Liver (tissue), 9 donors: ENCODE measurements around the gene MTA2. TPM values are rescaled to one million over a fixed set of nuclear protein-coding genes. Genes with fewer than 3 reads are reported as not detected.
A peak's percentile ranks its signal among the peaks of the same experiment; 100 is the strongest.
"Not testable (repeated sequence)": the region's sequence is repeated elsewhere in the genome, so short reads cannot be mapped to it uniquely, and the experiment has no call there.

Experiments used
- DNase-seq: peaks from one replicate; pipeline ENCODE4 v3.0.0-alpha.2; 2017; ENCODE audit warnings: low spot score
- H3K27ac ChIP-seq, 2 donors: one replicate each; pipeline ENCODE4 v1.7.0; 2013; ENCODE audit warnings: inconsistent platforms in 2 of 2, low read length in 2 of 2, control low read depth in 1 of 2, low read depth in 1 of 2, mild to moderate bottlenecking in 1 of 2
- H3K27me3 ChIP-seq, 4 donors: one replicate each; pipeline versions ENCODE4 v1.6.1 to v1.7.0; 2013; ENCODE audit warnings: low read length in 3 of 4, inconsistent platforms in 1 of 4, mild to moderate bottlenecking in 1 of 4, moderate library complexity in 1 of 4; ENCODE audit not compliant: control insufficient read depth in 4 of 4, insufficient read depth in 4 of 4
- H3K36me3 ChIP-seq, 4 donors: one replicate each; pipeline versions ENCODE4 v1.6.1 to v1.7.0; 2013; ENCODE audit warnings: low read length in 3 of 4, mild to moderate bottlenecking in 3 of 4, low read depth in 1 of 4, moderate library complexity in 1 of 4; ENCODE audit not compliant: control insufficient read depth in 4 of 4, insufficient read depth in 3 of 4
- H3K4me1 ChIP-seq, 4 donors: one replicate each; pipeline versions ENCODE4 v1.6.1 to v1.7.0; 2013; ENCODE audit warnings: low read length in 3 of 4, mild to moderate bottlenecking in 3 of 4, moderate library complexity in 1 of 4; ENCODE audit not compliant: control insufficient read depth in 4 of 4, insufficient read depth in 4 of 4
- H3K4me3 ChIP-seq, 3 donors: one replicate each; pipeline versions ENCODE4 v1.6.1 to v1.7.0; 2013; ENCODE audit warnings: low read length in 3 of 3, control low read depth in 1 of 3, low read depth in 1 of 3, mild to moderate bottlenecking in 1 of 3
- H3K9ac ChIP-seq, 2 donors: one replicate each; pipeline ENCODE4 v1.7.0; 2013; ENCODE audit warnings: low read length in 2 of 2, mild to moderate bottlenecking in 2 of 2, moderate library complexity in 2 of 2, control low read depth in 1 of 2, low read depth in 1 of 2
- H3K9me3 ChIP-seq, 4 donors: one replicate each; pipeline versions ENCODE4 v1.6.1 to v1.7.0; 2013; ENCODE audit warnings: low read length in 3 of 4; ENCODE audit not compliant: control insufficient read depth in 4 of 4
- ATF3 ChIP-seq: IDR thresholded peaks from 2 replicates; pipeline ENCODE4 v1.6.1; 2016; ENCODE audit warnings: antibody characterized with exemption
- EGR1 ChIP-seq, 2 donors: IDR thresholded peaks; 2 replicates each; pipeline ENCODE4 v1.6.1; 2016 to 2018; ENCODE audit warnings: antibody characterized with exemption in 2 of 2, low read depth in 2 of 2
- FOXA1 ChIP-seq: IDR thresholded peaks from 2 replicates; pipeline ENCODE4 v1.6.1; 2016; ENCODE audit warnings: antibody characterized with exemption
- FOXA2 ChIP-seq: IDR thresholded peaks from 2 replicates; pipeline ENCODE4 v1.6.1; 2016; ENCODE audit warnings: antibody characterized with exemption
- GABPA ChIP-seq, 2 donors: IDR thresholded peaks in 1 of 2; conservative IDR thresholded peaks in 1 of 2; 2 replicates each; pipeline ENCODE4 v1.6.1; 2016; ENCODE audit warnings: antibody characterized with exemption in 2 of 2, mild to moderate bottlenecking in 1 of 2, moderate library complexity in 1 of 2
- HNF4A ChIP-seq, 2 donors: conservative IDR thresholded peaks; 2 replicates each; pipeline ENCODE4 v1.6.1; 2016; ENCODE audit warnings: antibody characterized with exemption in 2 of 2, mild to moderate bottlenecking in 2 of 2
- HNF4G ChIP-seq: IDR thresholded peaks from 2 replicates; pipeline ENCODE4 v1.6.1; 2016; ENCODE audit warnings: antibody characterized with exemption
- JUND ChIP-seq, 2 donors: IDR thresholded peaks; 2 replicates each; pipeline ENCODE4 v1.6.1; 2016; ENCODE audit warnings: antibody characterized with exemption in 2 of 2
- NR2F2 ChIP-seq: IDR thresholded peaks from 2 replicates; pipeline ENCODE4 v1.6.1; 2016; ENCODE audit warnings: antibody characterized with exemption
- RAD21 ChIP-seq, 2 donors: IDR thresholded peaks; 2 replicates each; pipeline ENCODE4 v1.6.1; 2016; ENCODE audit warnings: antibody characterized with exemption in 2 of 2, mild to moderate bottlenecking in 2 of 2
- RXRA ChIP-seq, 2 donors: IDR thresholded peaks; 2 replicates each; pipeline ENCODE4 v1.6.1; 2017 to 2018; ENCODE audit warnings: antibody characterized with exemption in 2 of 2, mild to moderate bottlenecking in 1 of 2
- SP1 ChIP-seq: IDR thresholded peaks from 2 replicates; pipeline ENCODE4 v1.6.1; 2018; ENCODE audit warnings: antibody characterized with exemption, mild to moderate bottlenecking
- TAF1 ChIP-seq: conservative IDR thresholded peaks from 2 replicates; pipeline ENCODE4 v1.6.1; 2016; ENCODE audit warnings: antibody characterized with exemption, mild to moderate bottlenecking
- YY1 ChIP-seq: IDR thresholded peaks from 2 replicates; pipeline ENCODE4 v1.6.1; 2016; ENCODE audit warnings: antibody characterized with exemption, mild to moderate bottlenecking
- WGBS: extraction: QIAGEN DNeasy Blood & Tissue Kit; methylation state at CpG from one replicate; pipeline ENCODE4 v1.1.7; 2013; 5-methylcytosine and 5-hydroxymethylcytosine counted together
- polyA plus RNA-seq, 2 donors: library from polyadenylated mRNA; stranded (reverse) in 1 of 2; unstranded in 1 of 2; fragments of 200-250 nt in 1 of 2; fragments of >200 nt in 1 of 2; fragmentation: Nextera tagmentation in 1 of 2; extraction: Ambion mirVana in 1 of 2; gene quantifications; one replicate each; pipeline versions ENCODE4 v1.2.1 to v1.2.3, GENCODE V29; 2013 to 2015
- total RNA-seq, 2 donors: library from RNA; depleted of rRNA; stranded (reverse); fragments of >200 nt; gene quantifications; one replicate each; pipeline ENCODE4 v1.2.3, GENCODE V29; 2014
- TF ChIP-seq, protein P1 (sequence below): IDR thresholded peaks from 2 replicates; pipeline ENCODE4 v1.6.1; 2016; ENCODE audit warnings: antibody characterized with exemption, mild to moderate bottlenecking
- TF ChIP-seq, protein P2 (sequence below): fragments of 150-350 bp; IDR thresholded peaks from 2 replicates; pipeline ENCODE4 v1.5.1; 2017; ENCODE audit warnings: improper control_type of control experiment, low read depth, low read length; ENCODE audit not compliant: missing input control
- TF ChIP-seq, protein P3 (sequence below): IDR thresholded peaks from 2 replicates; pipeline ENCODE4 v1.6.1; 2016; ENCODE audit warnings: antibody characterized with exemption
- TF ChIP-seq, protein P4 (sequence below): IDR thresholded peaks from 2 replicates; pipeline ENCODE4 v1.6.1; 2016; ENCODE audit warnings: antibody characterized with exemption
- donor health status: healthy.
- donor health status: healthy.
- donor health status: healthy.
- donor health status: healthy.
- donor health status: healthy.

Gene MTA2
- total and polyA plus RNA-seq, 4 donors = 4.4 to 55.3 (median 32.3) TPM

DNA sequence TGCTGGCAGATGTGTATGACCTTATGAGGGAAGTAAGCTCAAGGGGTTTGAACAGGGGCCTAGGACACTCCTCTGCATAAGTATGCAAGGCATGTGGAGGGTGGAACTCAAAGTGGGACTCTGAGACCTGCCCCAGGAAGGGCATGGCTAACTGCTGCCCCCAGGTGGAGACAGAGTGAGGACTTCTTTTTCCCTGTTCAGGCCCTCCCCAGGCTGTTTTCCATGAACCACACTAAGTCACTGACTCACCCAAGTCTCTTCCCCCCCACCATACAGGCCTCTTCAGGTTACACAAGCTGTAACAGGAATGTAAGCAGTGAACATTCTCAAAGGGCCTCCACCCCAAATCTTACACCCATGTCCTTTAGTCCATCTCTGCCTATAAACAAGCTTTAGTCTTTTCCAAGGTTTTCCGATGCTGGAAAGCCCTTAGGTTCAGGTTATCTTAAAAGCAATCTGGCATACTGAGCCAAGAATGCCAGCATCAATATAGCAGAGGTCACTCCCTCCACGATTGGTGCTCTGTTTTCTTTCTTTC lies 41.0 kb downstream of the MTA2 start:
- WGBS = 25% methylated on average over 2 of the region's 2 CpGs
- Histone ChIP-seq H3K4me3 (no peak overlapping the region), H3K4me1 (peaks cover under 1 to 31% (median 22%) of the 10 kb centered on the region in 4 donors)

DNA sequence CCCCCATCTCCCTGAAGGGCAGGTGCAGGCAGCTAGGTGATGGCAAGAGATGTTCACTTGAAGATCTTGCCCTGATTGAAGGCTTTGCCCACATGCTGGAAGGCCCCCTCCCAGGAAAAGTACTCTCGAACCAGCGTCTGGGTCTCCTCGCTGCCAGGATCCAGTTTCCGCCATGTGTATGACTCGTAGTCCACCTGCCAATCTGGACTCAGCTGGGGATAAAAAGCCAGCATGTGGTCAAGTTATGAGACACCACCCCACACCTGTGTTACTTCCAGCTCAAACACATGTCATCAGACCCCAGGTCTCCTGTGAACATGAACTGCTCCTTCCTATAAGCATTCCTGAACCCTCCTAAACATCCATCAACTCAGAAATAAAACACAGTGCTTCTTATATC lies 42.0 kb downstream of the MTA2 start:
- not testable (repeated sequence) for H3K9me3 ChIP-seq, H3K27ac ChIP-seq, DNase-seq, H3K9ac ChIP-seq, H3K4me3 ChIP-seq, H3K27me3 ChIP-seq
- peaks cover 0 to 34% (median 21%) of the 10 kb centered on the region in 4 donors for H3K4me1 ChIP-seq
- 90% methylated on average over 5 of the region's 5 CpGs for WGBS
- peaks cover 11 to 31% (median 24%) of the 10 kb centered on the region in 4 donors for H3K36me3 ChIP-seq

More for the DNA sequence above, 41.0 kb downstream of the MTA2 start:
- peak overlapping the region in 1 of 2 donors; percentile 19 for H3K9ac ChIP-seq
- TF ChIP-seq, protein P1, sequence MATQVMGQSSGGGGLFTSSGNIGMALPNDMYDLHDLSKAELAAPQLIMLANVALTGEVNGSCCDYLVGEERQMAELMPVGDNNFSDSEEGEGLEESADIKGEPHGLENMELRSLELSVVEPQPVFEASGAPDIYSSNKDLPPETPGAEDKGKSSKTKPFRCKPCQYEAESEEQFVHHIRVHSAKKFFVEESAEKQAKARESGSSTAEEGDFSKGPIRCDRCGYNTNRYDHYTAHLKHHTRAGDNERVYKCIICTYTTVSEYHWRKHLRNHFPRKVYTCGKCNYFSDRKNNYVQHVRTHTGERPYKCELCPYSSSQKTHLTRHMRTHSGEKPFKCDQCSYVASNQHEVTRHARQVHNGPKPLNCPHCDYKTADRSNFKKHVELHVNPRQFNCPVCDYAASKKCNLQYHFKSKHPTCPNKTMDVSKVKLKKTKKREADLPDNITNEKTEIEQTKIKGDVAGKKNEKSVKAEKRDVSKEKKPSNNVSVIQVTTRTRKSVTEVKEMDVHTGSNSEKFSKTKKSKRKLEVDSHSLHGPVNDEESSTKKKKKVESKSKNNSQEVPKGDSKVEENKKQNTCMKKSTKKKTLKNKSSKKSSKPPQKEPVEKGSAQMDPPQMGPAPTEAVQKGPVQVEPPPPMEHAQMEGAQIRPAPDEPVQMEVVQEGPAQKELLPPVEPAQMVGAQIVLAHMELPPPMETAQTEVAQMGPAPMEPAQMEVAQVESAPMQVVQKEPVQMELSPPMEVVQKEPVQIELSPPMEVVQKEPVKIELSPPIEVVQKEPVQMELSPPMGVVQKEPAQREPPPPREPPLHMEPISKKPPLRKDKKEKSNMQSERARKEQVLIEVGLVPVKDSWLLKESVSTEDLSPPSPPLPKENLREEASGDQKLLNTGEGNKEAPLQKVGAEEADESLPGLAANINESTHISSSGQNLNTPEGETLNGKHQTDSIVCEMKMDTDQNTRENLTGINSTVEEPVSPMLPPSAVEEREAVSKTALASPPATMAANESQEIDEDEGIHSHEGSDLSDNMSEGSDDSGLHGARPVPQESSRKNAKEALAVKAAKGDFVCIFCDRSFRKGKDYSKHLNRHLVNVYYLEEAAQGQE = no peak
- no peak for TF ChIP-seq TAF1
- TF ChIP-seq ATF3 = peak; percentile 23
- peak; percentile 14 to 22 for TF ChIP-seq RXRA (IDR thresholded peaks at IDR 0.05)
- no peak for TF ChIP-seq EGR1 (IDR thresholded peaks at IDR 0.05; ENCODE audit: low read depth in 2 of 2)
- peak in 1 of 2 donors; percentile 40 for TF ChIP-seq JUND (IDR thresholded peaks at IDR 0.05)
- TF ChIP-seq, protein P2, sequence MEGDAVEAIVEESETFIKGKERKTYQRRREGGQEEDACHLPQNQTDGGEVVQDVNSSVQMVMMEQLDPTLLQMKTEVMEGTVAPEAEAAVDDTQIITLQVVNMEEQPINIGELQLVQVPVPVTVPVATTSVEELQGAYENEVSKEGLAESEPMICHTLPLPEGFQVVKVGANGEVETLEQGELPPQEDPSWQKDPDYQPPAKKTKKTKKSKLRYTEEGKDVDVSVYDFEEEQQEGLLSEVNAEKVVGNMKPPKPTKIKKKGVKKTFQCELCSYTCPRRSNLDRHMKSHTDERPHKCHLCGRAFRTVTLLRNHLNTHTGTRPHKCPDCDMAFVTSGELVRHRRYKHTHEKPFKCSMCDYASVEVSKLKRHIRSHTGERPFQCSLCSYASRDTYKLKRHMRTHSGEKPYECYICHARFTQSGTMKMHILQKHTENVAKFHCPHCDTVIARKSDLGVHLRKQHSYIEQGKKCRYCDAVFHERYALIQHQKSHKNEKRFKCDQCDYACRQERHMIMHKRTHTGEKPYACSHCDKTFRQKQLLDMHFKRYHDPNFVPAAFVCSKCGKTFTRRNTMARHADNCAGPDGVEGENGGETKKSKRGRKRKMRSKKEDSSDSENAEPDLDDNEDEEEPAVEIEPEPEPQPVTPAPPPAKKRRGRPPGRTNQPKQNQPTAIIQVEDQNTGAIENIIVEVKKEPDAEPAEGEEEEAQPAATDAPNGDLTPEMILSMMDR = peak; percentile 76
- peak; percentile 91 to 94 for TF ChIP-seq RAD21 (IDR thresholded peaks at IDR 0.05)
- TF ChIP-seq FOXA1 = no peak
- TF ChIP-seq HNF4G = no peak
- TF ChIP-seq HNF4A (conservative IDR thresholded peaks at IDR 0.05) = peak in 1 of 2 donors; percentile 22
- TF ChIP-seq YY1 = peak; percentile 16
- TF ChIP-seq GABPA (IDR thresholded peaks at IDR 0.05 in 1 of 2, conservative IDR thresholded peaks at IDR 0.05 in 1 of 2) = no peak
- no peak for TF ChIP-seq SP1
- TF ChIP-seq, protein P3, sequence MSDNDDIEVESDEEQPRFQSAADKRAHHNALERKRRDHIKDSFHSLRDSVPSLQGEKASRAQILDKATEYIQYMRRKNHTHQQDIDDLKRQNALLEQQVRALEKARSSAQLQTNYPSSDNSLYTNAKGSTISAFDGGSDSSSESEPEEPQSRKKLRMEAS = peak; percentile 7
- TF ChIP-seq FOXA2 = peak; percentile 11
- TF ChIP-seq NR2F2 = peak; percentile 45
- TF ChIP-seq, protein P4, sequence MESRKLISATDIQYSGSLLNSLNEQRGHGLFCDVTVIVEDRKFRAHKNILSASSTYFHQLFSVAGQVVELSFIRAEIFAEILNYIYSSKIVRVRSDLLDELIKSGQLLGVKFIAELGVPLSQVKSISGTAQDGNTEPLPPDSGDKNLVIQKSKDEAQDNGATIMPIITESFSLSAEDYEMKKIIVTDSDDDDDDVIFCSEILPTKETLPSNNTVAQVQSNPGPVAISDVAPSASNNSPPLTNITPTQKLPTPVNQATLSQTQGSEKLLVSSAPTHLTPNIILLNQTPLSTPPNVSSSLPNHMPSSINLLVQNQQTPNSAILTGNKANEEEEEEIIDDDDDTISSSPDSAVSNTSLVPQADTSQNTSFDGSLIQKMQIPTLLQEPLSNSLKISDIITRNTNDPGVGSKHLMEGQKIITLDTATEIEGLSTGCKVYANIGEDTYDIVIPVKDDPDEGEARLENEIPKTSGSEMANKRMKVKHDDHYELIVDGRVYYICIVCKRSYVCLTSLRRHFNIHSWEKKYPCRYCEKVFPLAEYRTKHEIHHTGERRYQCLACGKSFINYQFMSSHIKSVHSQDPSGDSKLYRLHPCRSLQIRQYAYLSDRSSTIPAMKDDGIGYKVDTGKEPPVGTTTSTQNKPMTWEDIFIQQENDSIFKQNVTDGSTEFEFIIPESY = no peak
- H3K27ac ChIP-seq = peak overlapping the region; percentile 19 to 46
- H3K9me3 ChIP-seq = no peaks in the 10 kb centered on the region
- peak; percentile 72 for DNase-seq
- no peaks in the 10 kb centered on the region for H3K27me3 ChIP-seq
- H3K36me3 ChIP-seq = peaks cover 13 to 33% (median 24%) of the 10 kb centered on the region in 4 donors
